GM23248 (cell line): ENCODE measurements around the gene ZMAT5. TPM values are rescaled to one million over a fixed set of nuclear protein-coding genes. Genes with fewer than 3 reads are reported as not detected.

Source experiments
- DNase-seq: peaks from one replicate; pipeline ENCODE4 v3.0.0-alpha.2; 2015
- H2AFZ ChIP-seq: fragments of 200-600 bp; sonication (generic); 2 replicates; pipeline ENCODE4 v1.6.1; 2016; ENCODE audit warnings: antibody characterized with exemption
- H3F3A ChIP-seq: fragments of 200-600 bp; sonication (generic); 2 replicates; pipeline ENCODE4 v1.6.1; 2016; ENCODE audit warnings: mild to moderate bottlenecking, antibody characterized with exemption, mixed run types; ENCODE audit not compliant: insufficient read depth
- H3K27ac ChIP-seq: fragments of 200-600 bp; sonication (generic); 2 replicates; pipeline ENCODE4 v1.5.1; 2016; ENCODE audit warnings: mild to moderate bottlenecking
- H3K27me3 ChIP-seq: fragments of 200-600 bp; sonication (generic); replicated peaks from 2 replicates; pipeline ENCODE4 v1.6.1; 2016; ENCODE audit warnings: mild to moderate bottlenecking; ENCODE audit not compliant: insufficient read depth
- H3K36me3 ChIP-seq: fragments of 200-600 bp; sonication (generic); 2 replicates; pipeline ENCODE4 v1.6.1; 2016; ENCODE audit warnings: low read depth, mild to moderate bottlenecking
- H3K4me1 ChIP-seq: fragments of 200-600 bp; sonication (generic); 2 replicates; pipeline ENCODE4 v1.6.1; 2016; ENCODE audit warnings: mild to moderate bottlenecking; ENCODE audit not compliant: insufficient read depth
- H3K4me2 ChIP-seq: fragments of 200-600 bp; sonication (generic); one replicate; pipeline ENCODE4 v1.6.1; 2016; ENCODE audit warnings: mild to moderate bottlenecking; ENCODE audit not compliant: unreplicated experiment
- H3K4me3 ChIP-seq: fragments of 200-600 bp; sonication (generic); 2 replicates; pipeline ENCODE4 v1.5.1; 2016; ENCODE audit warnings: mild to moderate bottlenecking
- H3K79me2 ChIP-seq: fragments of 200-600 bp; sonication (generic); 2 replicates; pipeline ENCODE4 v1.6.1; 2016; ENCODE audit warnings: mild to moderate bottlenecking; ENCODE audit not compliant: insufficient read depth
- H3K9ac ChIP-seq: fragments of 200-600 bp; sonication (generic); 2 replicates; pipeline ENCODE4 v1.6.1; 2016; ENCODE audit warnings: mild to moderate bottlenecking
- H3K9me2 ChIP-seq: fragments of 200-600 bp; sonication (generic); 2 replicates; pipeline ENCODE4 v1.6.1; 2016; ENCODE audit warnings: mixed run types, mild to moderate bottlenecking, moderate library complexity; ENCODE audit not compliant: insufficient read depth
- H3K9me3 ChIP-seq: fragments of 200-600 bp; sonication (generic); one replicate; pipeline ENCODE4 v1.6.1; 2017; ENCODE audit warnings: low read depth
- H4K20me1 ChIP-seq: fragments of 200-600 bp; sonication (generic); 2 replicates; pipeline ENCODE4 v1.6.0; 2016; ENCODE audit not compliant: insufficient read depth
- EZH2 ChIP-seq: fragments of 200-600 bp; sonication (generic); IDR thresholded peaks from 2 replicates; pipeline ENCODE4 v1.6.1; 2018; ENCODE audit warnings: antibody characterized with exemption, mild to moderate bottlenecking; ENCODE audit not compliant: insufficient read depth, poor library complexity, severe bottlenecking
- EZH2phosphoT487 ChIP-seq: fragments of 200-600 bp; sonication (generic); IDR thresholded peaks from 2 replicates; pipeline ENCODE4 v1.6.1; 2018; ENCODE audit warnings: antibody characterized with exemption, moderate library complexity, mild to moderate bottlenecking, low read depth; ENCODE audit not compliant: insufficient read depth
- WGBS, 2 experiments: methylation state at CpG; one replicate each; pipeline ENCODE4 v1.1.6; 2015 to 2017; ENCODE audit warnings: low lambda C conversion rate in 2 of 2, low coverage in 1 of 2; ENCODE audit errors: missing lambda C conversion rate in 2 of 2; 5-methylcytosine and 5-hydroxymethylcytosine counted together
- in situ Hi-C: fragments of 300-500 bp; cut with MboI; formaldehyde crosslinking; loops from 2 replicates; pipeline ENCODE4 v1.15.0; 2020
- polyA plus RNA-seq: library from polyadenylated mRNA; unstranded; fragments of >200 nt; fragmentation: Nextera tagmentation; extraction: Ambion mirVana; gene quantifications from 2 replicates; pipeline ENCODE4 v1.2.1, GENCODE V29; 2016
- total RNA-seq: library from RNA; depleted of rRNA; stranded (reverse); fragments of >200 nt; shearing (Covaris generic); gene quantifications from 2 replicates; pipeline ENCODE4 v1.2.3, GENCODE V29; 2014

ZMAT5 gene
- total and polyA plus RNA-seq, 2 experiments from 2014 or later = 11.3 to 35.8 TPM

GRCh38 chr22:29734838-29735237 lies 32.0 kb downstream of the ZMAT5 start:
- no peaks in the 10 kb centered on the region for H3K9me3 ChIP-seq
- in situ Hi-C loops = no loop called here

GRCh38 chr22:29734406-29734805 lies 32.4 kb downstream of the ZMAT5 start:
- WGBS, 2 experiments = 96 to 97% methylated on average over 7 to 8 of the region's 8 CpGs
- Histone ChIP-seq H3K27ac (no peak overlapping the region), H3F3A (no peaks in the 10 kb centered on the region), H3K9me2 (no peaks in the 10 kb centered on the region), H2AFZ (no peak overlapping the region), H3K4me3 (no peak overlapping the region), H3K4me2 (no peak overlapping the region), H3K4me1 (no peaks in the 10 kb centered on the region), H4K20me1 (no peaks in the 10 kb centered on the region), H3K36me3 (no peaks in the 10 kb centered on the region), H3K79me2 (no peaks in the 10 kb centered on the region), H3K9ac (no peak overlapping the region), H3K9me3 (no peaks in the 10 kb centered on the region), H3K27me3 (no peaks in the 10 kb centered on the region)
- in situ Hi-C loops = no loop called here
- DNase-seq = no peak
- TF ChIP-seq EZH2phosphoT487 = no peak
- no peak for TF ChIP-seq EZH2

More at GRCh38 chr22:29734838-29735237, 32.0 kb downstream of the ZMAT5 start:
- no peak for TF ChIP-seq EZH2phosphoT487
- TF ChIP-seq EZH2 = no peak
- H3K4me3 ChIP-seq = no peak overlapping the region
- H3K9ac ChIP-seq = no peak overlapping the region
- H3K4me2 ChIP-seq = no peak overlapping the region
- H3K36me3 ChIP-seq = no peaks in the 10 kb centered on the region
- no peak overlapping the region for H3K27ac ChIP-seq
- no peaks in the 10 kb centered on the region for H3K9me2 ChIP-seq
- DNase-seq = no peak
- no peak overlapping the region for H2AFZ ChIP-seq
- no peaks in the 10 kb centered on the region for H3K79me2 ChIP-seq
- H4K20me1 ChIP-seq = no peaks in the 10 kb centered on the region
- H3F3A ChIP-seq = no peaks in the 10 kb centered on the region
- H3K4me1 ChIP-seq = no peaks in the 10 kb centered on the region
- WGBS, 2 experiments = 74 to 88% methylated on average over 6 to 9 of the region's 9 CpGs
- H3K27me3 ChIP-seq = no peaks in the 10 kb centered on the region

GRCh38 chr22:29733362-29734201 lies 33.2 kb downstream of the ZMAT5 start:
- no peak for TF ChIP-seq EZH2
- TF ChIP-seq EZH2phosphoT487 = no peak
- DNase-seq = no peak
- no peak overlapping the region for H3K27ac ChIP-seq
- WGBS, 2 experiments = 76 to 82% methylated on average over 18 to 19 of the region's 19 CpGs
- no peaks in the 10 kb centered on the region for H3K27me3 ChIP-seq
- no peak overlapping the region for H3K4me3 ChIP-seq
- no peak overlapping the region for H2AFZ ChIP-seq
- in situ Hi-C loops = no loop called here
- no peaks in the 10 kb centered on the region for H4K20me1 ChIP-seq
- H3K79me2 ChIP-seq = no peaks in the 10 kb centered on the region
- H3F3A ChIP-seq = no peaks in the 10 kb centered on the region
- no peaks in the 10 kb centered on the region for H3K36me3 ChIP-seq
- H3K9ac ChIP-seq = no peak overlapping the region
- H3K4me2 ChIP-seq = no peak overlapping the region
- H3K4me1 ChIP-seq = no peaks in the 10 kb centered on the region
- H3K9me3 ChIP-seq = no peaks in the 10 kb centered on the region
- no peaks in the 10 kb centered on the region for H3K9me2 ChIP-seq

- Histone ChIP-seq H3K9ac (no peak overlapping the region), H3K36me3 (no peaks in the 10 kb centered on the region), H3K27me3 (no peaks in the 10 kb centered on the region), H4K20me1 (no peaks in the 10 kb centered on the region), H3K9me2 (no peaks in the 10 kb centered on the region), H3F3A (no peaks in the 10 kb centered on the region), H3K4me2 (no peak overlapping the region), H3K4me1 (no peaks in the 10 kb centered on the region), H3K79me2 (no peaks in the 10 kb centered on the region), H3K9me3 (no peaks in the 10 kb centered on the region), H3K4me3 (no peak overlapping the region), H3K27ac (no peak overlapping the region), H2AFZ (no peak overlapping the region)
- no peak for TF ChIP-seq EZH2phosphoT487
- WGBS, 2 experiments = 93 to 96% methylated on average over 6 of the region's 6 CpGs
- in situ Hi-C loops = no loop called here
- DNase-seq = no peak
Observed at GRCh38 chr22:29732883-29733282, 33.9 kb downstream of the ZMAT5 start.
